ENCODE data around the gene MLH1. TPM values are rescaled to one million over a fixed set of nuclear protein-coding genes. Genes with fewer than 3 reads are reported as not detected.

The MLH1 gene
- total and polyA plus RNA-seq, 2 experiments from 2014 or later = 28.1 to 37.7 TPM

GRCh38 chr3:37072892-37073291, 79.6 kb downstream of the MLH1 start:
- peak; percentile 13 for DNase-seq (ENCODE audit: low spot score)

GRCh38 chr3:37074178-37074577, 80.9 kb downstream of the MLH1 start:
- H3K9me2 ChIP-seq (replicated peaks; ENCODE audit: insufficient read depth) = no peaks in the 10 kb centered on the region
- DNase-seq (ENCODE audit: low spot score) = no peak
- no peak for TF ChIP-seq EZH2phosphoT487 (IDR thresholded peaks at IDR 0.05; ENCODE audit: low read depth, severe bottlenecking, unreplicated experiment)
- no peak for TF ChIP-seq CTCF (IDR thresholded peaks at IDR 0.05; ENCODE audit: poor library complexity)
- no peak for TF ChIP-seq EZH2 (IDR thresholded peaks at IDR 0.05; ENCODE audit: borderline replicate concordance)
- no peaks in the 10 kb centered on the region for H3K79me2 ChIP-seq
- H2AFZ ChIP-seq = no peak overlapping the region
- H4K20me1 ChIP-seq (ENCODE audit: insufficient read depth, poor library complexity, severe bottlenecking) = no peaks in the 10 kb centered on the region
- H3K4me2 ChIP-seq = no peak overlapping the region
- WGBS (ENCODE audit: low lambda C conversion rate, missing lambda C conversion rate) = 93% methylated on average over 3 of the region's 3 CpGs
- no peaks in the 10 kb centered on the region for H3K27me3 ChIP-seq
- no peaks in the 10 kb centered on the region for H3K9me3 ChIP-seq (ENCODE audit: low read depth)
- no peak overlapping the region for H3K27ac ChIP-seq
- peaks cover 12% of the 10 kb centered on the region for H3K4me1 ChIP-seq (ENCODE audit: insufficient read depth)
- H3K36me3 ChIP-seq (replicated peaks; ENCODE audit: insufficient read depth, low read depth) = no peaks in the 10 kb centered on the region
- no peak overlapping the region for H3K4me3 ChIP-seq

More at GRCh38 chr3:37072892-37073291, 79.6 kb downstream of the MLH1 start:
- Histone ChIP-seq H3K9me2 (replicated peaks; ENCODE audit: insufficient read depth) (no peaks in the 10 kb centered on the region), H3K4me2 (peak overlapping the region; percentile 33), H3K36me3 (replicated peaks; ENCODE audit: insufficient read depth, low read depth) (no peaks in the 10 kb centered on the region), H2AFZ (no peak overlapping the region), H3K27me3 (no peaks in the 10 kb centered on the region), H4K20me1 (ENCODE audit: insufficient read depth, poor library complexity, severe bottlenecking) (no peaks in the 10 kb centered on the region), H3K4me3 (no peak overlapping the region), H3K79me2 (no peaks in the 10 kb centered on the region), H3K9me3 (ENCODE audit: low read depth) (no peaks in the 10 kb centered on the region), H3K27ac (peak overlapping the region; percentile 63), H3K4me1 (ENCODE audit: insufficient read depth) (peaks cover 12% of the 10 kb centered on the region)
- WGBS (ENCODE audit: low lambda C conversion rate, missing lambda C conversion rate) = 55% methylated on average over 2 of the region's 2 CpGs
- no peak for TF ChIP-seq EZH2 (IDR thresholded peaks at IDR 0.05; ENCODE audit: borderline replicate concordance)
- TF ChIP-seq CTCF (IDR thresholded peaks at IDR 0.05; ENCODE audit: poor library complexity) = no peak
- no peak for TF ChIP-seq EZH2phosphoT487 (IDR thresholded peaks at IDR 0.05; ENCODE audit: low read depth, severe bottlenecking, unreplicated experiment)

DNA sequence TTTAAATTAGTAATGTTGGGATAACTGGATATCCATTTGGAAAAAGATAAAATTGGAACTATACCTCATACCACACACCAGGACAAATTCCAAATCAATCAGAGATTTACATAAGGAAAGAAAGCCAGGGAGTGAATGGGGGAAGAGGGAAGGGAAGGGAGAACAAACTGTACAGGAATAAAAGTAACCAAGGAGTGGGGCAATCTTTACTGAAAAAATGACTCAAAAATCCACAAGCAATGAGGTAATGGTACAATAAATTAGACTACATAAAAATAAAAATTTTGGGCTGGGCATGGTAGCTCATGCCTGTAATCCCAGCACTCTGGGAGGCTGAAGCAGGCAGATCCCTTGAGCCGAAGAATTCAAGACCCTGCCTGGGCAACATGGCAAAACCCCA, 82.6 kb downstream of the MLH1 start:
- Histone ChIP-seq H3K4me2 (no peak overlapping the region), H4K20me1 (ENCODE audit: insufficient read depth, poor library complexity, severe bottlenecking) (no peaks in the 10 kb centered on the region), H3K27me3 (no peaks in the 10 kb centered on the region), H3K4me1 (ENCODE audit: insufficient read depth) (peaks cover 12% of the 10 kb centered on the region), H3K9me3 (ENCODE audit: low read depth) (no peaks in the 10 kb centered on the region), H3K27ac (no peak overlapping the region), H3K79me2 (no peaks in the 10 kb centered on the region), H2AFZ (no peak overlapping the region), H3K4me3 (no peak overlapping the region), H3K36me3 (replicated peaks; ENCODE audit: insufficient read depth, low read depth) (no peaks in the 10 kb centered on the region), H3K9me2 (replicated peaks; ENCODE audit: insufficient read depth) (no peaks in the 10 kb centered on the region)
- TF ChIP-seq EZH2phosphoT487 (IDR thresholded peaks at IDR 0.05; ENCODE audit: low read depth, severe bottlenecking, unreplicated experiment) (no peak), EZH2 (IDR thresholded peaks at IDR 0.05; ENCODE audit: borderline replicate concordance) (no peak), CTCF (IDR thresholded peaks at IDR 0.05; ENCODE audit: poor library complexity) (no peak)
- 100% methylated on average over 1 of the region's 1 CpG for WGBS (ENCODE audit: low lambda C conversion rate, missing lambda C conversion rate)
- no peak for DNase-seq (ENCODE audit: low spot score)

DNA sequence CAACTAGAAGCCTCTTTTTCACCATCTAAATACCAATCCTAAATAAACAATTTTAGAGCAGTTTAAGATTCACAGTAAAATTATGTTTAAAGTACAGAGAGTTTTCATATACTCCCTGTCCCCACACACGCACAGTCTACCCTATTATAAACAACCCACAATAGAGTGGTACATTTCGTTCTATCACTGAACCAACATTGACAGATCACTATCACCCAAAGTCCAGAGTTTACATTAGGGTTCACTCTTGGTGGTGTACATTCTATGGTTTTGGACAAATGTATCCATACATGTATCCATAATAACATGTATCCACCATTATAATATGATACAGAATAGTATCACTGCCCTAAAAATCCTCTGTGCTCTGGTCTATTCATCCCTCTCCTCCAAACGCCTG, 89.0 kb downstream of the MLH1 start:
- 61% methylated on average over 3 of the region's 3 CpGs for WGBS (ENCODE audit: low lambda C conversion rate, missing lambda C conversion rate)
- peak overlapping the region; percentile 4 for H3K27ac ChIP-seq
- no peak overlapping the region for H3K4me2 ChIP-seq
- no peaks in the 10 kb centered on the region for H3K36me3 ChIP-seq (replicated peaks; ENCODE audit: insufficient read depth, low read depth)
- H2AFZ ChIP-seq = no peak overlapping the region
- no peaks in the 10 kb centered on the region for H3K9me3 ChIP-seq (ENCODE audit: low read depth)
- no peaks in the 10 kb centered on the region for H4K20me1 ChIP-seq (ENCODE audit: insufficient read depth, poor library complexity, severe bottlenecking)
- H3K9me2 ChIP-seq (replicated peaks; ENCODE audit: insufficient read depth) = no peaks in the 10 kb centered on the region
- no peak overlapping the region for H3K4me3 ChIP-seq
- DNase-seq (ENCODE audit: low spot score) = no peak
- no peak for TF ChIP-seq EZH2 (IDR thresholded peaks at IDR 0.05; ENCODE audit: borderline replicate concordance)
- TF ChIP-seq EZH2phosphoT487 (IDR thresholded peaks at IDR 0.05; ENCODE audit: low read depth, severe bottlenecking, unreplicated experiment) = no peak
- no peak for TF ChIP-seq CTCF (IDR thresholded peaks at IDR 0.05; ENCODE audit: poor library complexity)
- no peaks in the 10 kb centered on the region for H3K79me2 ChIP-seq
- no peaks in the 10 kb centered on the region for H3K27me3 ChIP-seq
- H3K4me1 ChIP-seq (ENCODE audit: insufficient read depth) = no peaks in the 10 kb centered on the region

Data from hepatocyte (in vitro differentiated cells).